WTC11 (cell line): ENCODE results near the gene DOP1A. TPM values are rescaled to one million over a fixed set of nuclear protein-coding genes. Genes with fewer than 3 reads are reported as not detected.

Source experiments
- ATAC-seq: fragments of 200-7000 bp; cut with Tn5 transposase; 2 replicates; pipeline ENCODE4 v1.10.0; 2021; ENCODE audit warnings: mild to moderate bottlenecking, moderate library complexity
- CTCF ChIA-PET: fragments of 300-600 bp; sonication (Branson Sonifier 250); formaldehyde crosslinking; loops from one replicate; lab custom pipeline; 2021; ENCODE audit warnings: antibody characterized with exemption; lab: Charles Lee
- POLR2A ChIA-PET: fragments of 350-600 bp; sonication (Branson Sonifier 250); formaldehyde crosslinking; loops from one replicate; lab custom pipeline; 2021; ENCODE audit warnings: antibody characterized with exemption; lab: Charles Lee
- DNase-seq: peaks from one replicate; pipeline ENCODE4 v3.0.0; 2021; ENCODE audit warnings: low spot score
- H3K27ac Mint-ChIP-seq: 2 replicates; pipeline ENCODE4 v1.8.0; 2021; ENCODE audit warnings: mixed read lengths
- H3K27me3 Mint-ChIP-seq: 2 replicates; pipeline ENCODE4 v1.8.0; 2021; ENCODE audit warnings: low read depth, mild to moderate bottlenecking, moderate library complexity, mixed read lengths
- H3K36me3 Mint-ChIP-seq: 2 replicates; pipeline ENCODE4 v1.8.0; 2021; ENCODE audit warnings: mixed read lengths
- H3K4me1 Mint-ChIP-seq: 2 replicates; pipeline ENCODE4 v1.8.0; 2022; ENCODE audit warnings: mixed read lengths
- H3K4me3 Mint-ChIP-seq: 2 replicates; pipeline ENCODE4 v1.8.0; 2021; ENCODE audit warnings: mild to moderate bottlenecking, moderate library complexity, mixed read lengths
- H3K9me3 Mint-ChIP-seq: 2 replicates; pipeline ENCODE4 v1.8.0; 2021; ENCODE audit warnings: mixed read lengths
- ATF1 ChIP-seq: sonication (generic); formaldehyde crosslinking; IDR thresholded peaks from 2 replicates; pipeline ENCODE4 v1.8.1; 2023; ENCODE audit warnings: mild to moderate bottlenecking, moderate library complexity, missing genetic modification reagents
- ATF6 ChIP-seq: sonication (generic); formaldehyde crosslinking; IDR thresholded peaks from 2 replicates; pipeline ENCODE4 v1.8.1; 2023; ENCODE audit warnings: mild to moderate bottlenecking, missing genetic modification reagents
- ELF4 ChIP-seq: sonication (generic); formaldehyde crosslinking; IDR thresholded peaks from 2 replicates; pipeline ENCODE4 v1.8.1; 2022; ENCODE audit warnings: low read depth, mild to moderate bottlenecking, moderate library complexity, missing genetic modification reagents
- FOXP1 ChIP-seq: sonication (generic); formaldehyde crosslinking; IDR thresholded peaks from 2 replicates; pipeline ENCODE4 v1.8.0; 2022; ENCODE audit warnings: missing genetic modification reagents, mild to moderate bottlenecking, moderate library complexity, borderline replicate concordance
- FOXP4 ChIP-seq: sonication (generic); formaldehyde crosslinking; IDR thresholded peaks from 2 replicates; pipeline ENCODE4 v1.8.0; 2022; ENCODE audit warnings: mild to moderate bottlenecking, missing genetic modification reagents
- IRF1 ChIP-seq: sonication (generic); formaldehyde crosslinking; IDR thresholded peaks from 2 replicates; pipeline ENCODE4 v1.8.0; 2023; ENCODE audit warnings: missing genetic modification reagents
- NFATC4 ChIP-seq: fragments of 250-450 bp; sonication (Bioruptor Pico); IDR thresholded peaks from 2 replicates; pipeline ENCODE4 v1.9.0; 2021; ENCODE audit warnings: mild to moderate bottlenecking
- RORB ChIP-seq: fragments of 250-450 bp; sonication (Bioruptor Pico); IDR thresholded peaks from 2 replicates; pipeline ENCODE4 v1.9.0; 2021; ENCODE audit warnings: mild to moderate bottlenecking
- TCF7 ChIP-seq: sonication (generic); formaldehyde crosslinking; IDR thresholded peaks from 2 replicates; pipeline ENCODE4 v1.8.0; 2022; ENCODE audit warnings: mild to moderate bottlenecking, low read depth, missing genetic modification reagents, moderate library complexity
- ZNF423 ChIP-seq: fragments of 250-450 bp; sonication (Bioruptor Pico); IDR thresholded peaks from 2 replicates; pipeline ENCODE4 v2.1.2; 2022; ENCODE audit warnings: mild to moderate bottlenecking, moderate library complexity
- total RNA-seq: library from RNA; stranded (reverse); gene quantifications from 3 replicates; pipeline ENCODE4 v1.2.3, GENCODE V29; 2021
- TF ChIP-seq, protein P1 (sequence below): fragments of 250-450 bp; sonication (Bioruptor Pico); IDR thresholded peaks from 2 replicates; pipeline ENCODE4 v1.8.0; 2021; ENCODE audit warnings: mild to moderate bottlenecking
- TF ChIP-seq, protein P2 (sequence below): fragments of 200-600 bp; IDR thresholded peaks from 2 replicates; pipeline ENCODE4 v1.8.0; 2022; ENCODE audit warnings: antibody characterized with exemption

DOP1A gene
- total RNA-seq, 1 experiment from 2014 or later = 16.9 TPM

DNA sequence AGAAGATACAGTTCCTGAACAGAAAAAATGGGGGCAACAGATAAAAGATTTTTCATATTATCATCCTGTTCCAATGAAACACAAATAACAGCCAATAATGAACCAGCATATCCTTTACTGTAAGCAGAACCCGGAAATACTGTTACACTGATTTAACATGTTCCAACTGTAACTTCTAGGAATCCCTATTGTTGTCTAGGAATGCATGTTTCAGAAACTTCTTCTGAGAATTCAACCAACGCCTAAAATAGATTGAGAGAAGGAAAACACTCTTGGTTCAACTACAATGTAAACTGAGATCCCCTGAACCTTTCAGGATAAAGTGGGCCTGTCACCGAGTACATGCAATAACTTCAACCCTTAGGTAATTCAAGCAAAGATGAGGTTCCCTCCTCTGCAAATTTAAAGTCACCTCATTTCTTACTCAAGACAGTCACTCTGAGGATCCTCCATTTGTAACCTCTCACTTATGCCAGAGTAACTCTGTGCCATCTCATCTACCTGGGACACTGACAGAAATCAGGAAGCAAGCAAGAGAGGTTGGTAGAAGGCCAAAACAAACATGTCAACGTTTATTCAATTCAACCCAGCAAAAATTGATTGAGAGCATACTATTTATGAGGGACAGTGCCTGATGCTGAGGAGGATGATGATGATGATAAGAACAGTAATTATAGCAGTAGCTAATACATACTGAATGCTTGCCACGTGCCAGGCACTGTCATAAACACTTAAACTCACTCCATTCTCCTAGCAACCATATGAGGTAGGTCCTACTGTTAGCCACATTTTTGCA is 15.9 kb upstream of the DOP1A start (continued):
- TF ChIP-seq IRF1 (CRISPR knock-in tag) = no peak
- no peak for TF ChIP-seq ATF6 (CRISPR knock-in tag)

DNA sequence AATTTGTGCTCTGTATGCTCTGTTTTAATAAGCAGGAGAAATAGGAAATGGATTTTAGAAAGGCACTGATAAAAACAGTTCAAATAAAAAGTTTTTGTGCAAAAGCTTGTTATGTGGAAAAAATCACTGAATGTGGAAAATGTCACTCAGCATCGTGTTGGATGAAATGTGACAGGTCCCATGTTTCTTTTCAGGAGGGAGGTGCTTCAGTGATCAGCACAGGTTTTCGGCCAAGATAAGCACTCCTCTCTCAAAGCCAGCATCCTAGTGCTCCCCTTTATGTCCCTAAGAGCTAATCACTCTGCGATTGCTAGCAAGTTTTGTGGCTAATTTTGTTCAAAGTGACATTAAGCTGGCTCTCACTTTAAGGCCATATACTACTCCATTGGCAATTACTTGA is 13.8 kb upstream of the DOP1A start:
- Mint-ChIP-seq H3K4me1 (peaks cover 10% of the 10 kb centered on the region), H3K27ac (no peak overlapping the region), H3K9me3 (no peaks in the 10 kb centered on the region), H3K4me3 (no peak overlapping the region), H3K36me3 (peaks cover 27% of the 10 kb centered on the region), H3K27me3 (no peaks in the 10 kb centered on the region)
- ATAC-seq (no peak), DNase-seq (no peak)
- POLR2A ChIA-PET = no interaction called here
- no peak for TF ChIP-seq ELF4 (CRISPR knock-in tag)
- no peak for TF ChIP-seq ZNF423 (CRISPR knock-in tag)
- TF ChIP-seq ATF1 = no peak
- TF ChIP-seq, protein P1, sequence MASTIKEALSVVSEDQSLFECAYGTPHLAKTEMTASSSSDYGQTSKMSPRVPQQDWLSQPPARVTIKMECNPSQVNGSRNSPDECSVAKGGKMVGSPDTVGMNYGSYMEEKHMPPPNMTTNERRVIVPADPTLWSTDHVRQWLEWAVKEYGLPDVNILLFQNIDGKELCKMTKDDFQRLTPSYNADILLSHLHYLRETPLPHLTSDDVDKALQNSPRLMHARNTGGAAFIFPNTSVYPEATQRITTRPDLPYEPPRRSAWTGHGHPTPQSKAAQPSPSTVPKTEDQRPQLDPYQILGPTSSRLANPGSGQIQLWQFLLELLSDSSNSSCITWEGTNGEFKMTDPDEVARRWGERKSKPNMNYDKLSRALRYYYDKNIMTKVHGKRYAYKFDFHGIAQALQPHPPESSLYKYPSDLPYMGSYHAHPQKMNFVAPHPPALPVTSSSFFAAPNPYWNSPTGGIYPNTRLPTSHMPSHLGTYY (CRISPR knock-in tag) = no peak
- TF ChIP-seq RORB (CRISPR knock-in tag) = no peak
- TF ChIP-seq NFATC4 (CRISPR knock-in tag) = no peak
- TF ChIP-seq FOXP4 (CRISPR knock-in tag) = no peak
- no peak for TF ChIP-seq FOXP1 (CRISPR knock-in tag)
- CTCF ChIA-PET = interaction anchor here (1.1 to 1.2 kb wide), 2 partner anchors 13 to 706 kb away, joined by 3 to 4 read pairs; partner anchors contain the start of gene DOP1A

DNA sequence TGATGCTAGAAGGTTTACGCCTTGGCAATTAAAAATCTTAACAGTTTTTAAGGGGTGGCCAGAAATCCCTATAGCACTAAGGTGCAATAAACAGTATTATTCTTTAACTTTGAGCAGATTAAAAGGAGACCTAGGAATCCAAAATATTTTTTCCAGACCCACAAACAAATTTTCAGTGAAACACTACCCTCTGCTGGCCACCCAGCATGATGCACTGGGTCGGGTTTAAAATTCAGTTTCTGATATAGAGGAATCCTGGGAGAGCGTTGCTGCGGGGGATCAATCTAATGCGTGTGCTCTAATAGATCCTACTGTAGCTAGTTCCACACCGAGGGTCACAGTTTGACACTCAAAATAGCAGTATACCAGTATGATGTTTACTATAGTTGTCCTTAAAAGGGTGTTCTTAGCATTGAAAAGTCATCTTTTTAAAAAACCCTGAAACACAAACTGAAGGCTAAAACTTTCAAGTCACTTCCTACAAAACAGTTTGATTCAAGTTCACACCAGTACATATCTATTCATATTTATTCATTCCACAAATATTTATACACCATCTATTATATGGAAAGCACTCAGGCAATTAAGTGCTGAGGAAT is 12.0 kb upstream of the DOP1A start:
- DNase-seq (peak; percentile 44), ATAC-seq (peak; percentile 79)
- ChIA-PET CTCF (interaction anchor here (0.5 to 0.6 kb wide), 2 partner anchors 170 to 233 kb away, joined by 3 read pairs; no protein-coding TSS in a partner anchor), POLR2A (no interaction called here)
- Mint-ChIP-seq H3K4me3 (no peak overlapping the region), H3K4me1 (peaks cover 5% of the 10 kb centered on the region), H3K9me3 (no peaks in the 10 kb centered on the region), H3K27me3 (no peaks in the 10 kb centered on the region; the same call in 1 of the 2 replicates), H3K36me3 (peaks cover 27% of the 10 kb centered on the region), H3K27ac (no peak overlapping the region)
- TF ChIP-seq, protein P2, sequence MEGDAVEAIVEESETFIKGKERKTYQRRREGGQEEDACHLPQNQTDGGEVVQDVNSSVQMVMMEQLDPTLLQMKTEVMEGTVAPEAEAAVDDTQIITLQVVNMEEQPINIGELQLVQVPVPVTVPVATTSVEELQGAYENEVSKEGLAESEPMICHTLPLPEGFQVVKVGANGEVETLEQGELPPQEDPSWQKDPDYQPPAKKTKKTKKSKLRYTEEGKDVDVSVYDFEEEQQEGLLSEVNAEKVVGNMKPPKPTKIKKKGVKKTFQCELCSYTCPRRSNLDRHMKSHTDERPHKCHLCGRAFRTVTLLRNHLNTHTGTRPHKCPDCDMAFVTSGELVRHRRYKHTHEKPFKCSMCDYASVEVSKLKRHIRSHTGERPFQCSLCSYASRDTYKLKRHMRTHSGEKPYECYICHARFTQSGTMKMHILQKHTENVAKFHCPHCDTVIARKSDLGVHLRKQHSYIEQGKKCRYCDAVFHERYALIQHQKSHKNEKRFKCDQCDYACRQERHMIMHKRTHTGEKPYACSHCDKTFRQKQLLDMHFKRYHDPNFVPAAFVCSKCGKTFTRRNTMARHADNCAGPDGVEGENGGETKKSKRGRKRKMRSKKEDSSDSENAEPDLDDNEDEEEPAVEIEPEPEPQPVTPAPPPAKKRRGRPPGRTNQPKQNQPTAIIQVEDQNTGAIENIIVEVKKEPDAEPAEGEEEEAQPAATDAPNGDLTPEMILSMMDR = peak; percentile 69
- TF ChIP-seq TCF7 (CRISPR knock-in tag) = no peak
